ENCODE data around the gene PMPCA. TPM values are rescaled to one million over a fixed set of nuclear protein-coding genes. Genes with fewer than 3 reads are reported as not detected.
A peak's percentile ranks its signal among the peaks of the same experiment; 100 is the strongest.

Gene PMPCA
- total RNA-seq, 2 experiments from 2014 or later, result 107 to 109 TPM

DNA sequence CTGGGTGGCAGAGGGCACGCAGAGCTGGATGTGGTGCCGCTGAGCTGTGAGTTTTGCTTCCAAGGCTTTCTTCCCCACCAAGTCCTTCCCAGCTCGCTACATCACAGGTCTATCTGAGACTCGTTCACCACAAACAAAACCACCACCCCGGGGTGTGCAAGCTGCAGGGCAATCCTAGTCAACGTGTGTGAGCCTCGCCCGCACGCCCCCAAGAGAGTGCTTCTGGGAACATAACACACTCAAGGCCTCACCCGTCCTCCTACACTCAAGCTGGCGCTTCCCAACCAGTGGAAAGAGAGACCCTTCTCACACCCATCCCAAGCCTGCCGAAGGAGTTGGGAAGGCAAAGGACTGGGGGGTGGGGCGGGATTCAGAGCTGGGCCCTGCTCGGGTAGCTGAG lies 21.1 kb upstream of the PMPCA start:
- intact Hi-C loops (cut with DNase I, micrococcal nuclease), result no loop called here
- H3K36me3 ChIP-seq (ENCODE audit: insufficient read depth, low read length), result peaks cover 63% of the 10 kb centered on the region
- peaks cover 64% of the 10 kb centered on the region for H3K36me3 Mint-ChIP-seq (ENCODE audit: low read depth)

DNA sequence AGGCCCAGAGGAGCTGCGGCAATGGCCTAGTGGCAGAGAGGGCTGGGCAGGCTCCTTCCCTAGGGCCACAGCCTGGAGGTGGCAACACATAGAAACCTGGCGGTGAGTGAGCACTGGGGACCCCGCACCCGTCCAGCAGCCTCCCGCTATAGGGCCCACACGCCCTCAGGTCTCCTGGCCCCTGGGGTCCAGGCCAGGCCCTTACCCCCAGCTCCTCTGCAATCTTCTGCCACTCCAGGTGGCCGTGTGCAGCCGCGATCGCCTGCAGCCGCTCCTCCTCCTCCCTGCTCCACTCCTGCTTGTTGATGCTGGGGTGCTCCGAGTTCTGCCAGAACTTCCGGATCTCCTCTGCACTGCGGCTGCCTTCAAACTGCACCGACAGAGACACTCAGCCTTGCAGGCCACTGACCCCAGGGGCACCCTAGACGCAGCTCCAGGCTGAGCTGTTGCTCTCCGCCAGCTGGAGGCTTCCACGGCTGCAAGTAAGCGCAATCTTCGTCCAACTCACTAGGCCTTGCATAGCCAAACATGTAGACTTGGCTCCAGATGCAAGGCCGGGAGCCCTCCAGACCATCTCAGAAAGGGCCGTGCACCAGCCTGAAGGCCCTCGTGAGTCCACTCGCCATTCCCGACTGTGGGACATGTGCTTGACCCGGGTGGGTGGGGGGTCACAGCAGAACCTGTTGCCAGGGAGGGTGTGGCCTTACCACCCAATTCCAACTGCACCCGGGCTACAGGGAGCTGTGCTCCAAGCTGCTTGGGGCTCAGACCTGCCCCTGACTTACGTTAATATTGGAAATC lies 18.5 kb upstream of the PMPCA start:
- TF ChIP-seq CTCF (IDR thresholded peaks at IDR 0.05), result no peak
- no peaks in the 10 kb centered on the region for H3K27me3 ChIP-seq (ENCODE audit: control insufficient read depth in 1 of 2, insufficient read depth in 2 of 2, low read length in 2 of 2)
- no peaks in the 10 kb centered on the region for H3K9me3 Mint-ChIP-seq
- H3K36me3 Mint-ChIP-seq (ENCODE audit: low read depth), result peaks cover 58% of the 10 kb centered on the region
- ATAC-seq (ENCODE audit: poor library complexity), result no peak
- peaks cover 86% of the 10 kb centered on the region for H3K36me3 ChIP-seq (ENCODE audit: insufficient read depth, low read length)
- no peak for DNase-seq
- intact Hi-C loops (cut with DNase I, micrococcal nuclease), result no loop called here
- H3K4me3 ChIP-seq (ENCODE audit: low read length), result no peak overlapping the region
- CTCF ChIA-PET, result no interaction called here
- H3K27ac ChIP-seq (ENCODE audit: low read depth in 1 of 2, low read length in 2 of 2), result no peak overlapping the region
- peak overlapping the region; percentile 5 for H3K4me3 Mint-ChIP-seq
- POLR2A ChIA-PET, result no interaction called here
- no peaks in the 10 kb centered on the region for H3K9me3 ChIP-seq (ENCODE audit: control insufficient read depth in 1 of 2, insufficient read depth in 1 of 2, low read length in 2 of 2)
- no peaks in the 10 kb centered on the region for H3K4me1 ChIP-seq (ENCODE audit: insufficient read depth, low read length)
- H3K27me3 Mint-ChIP-seq, result no peaks in the 10 kb centered on the region
- H3K4me1 Mint-ChIP-seq (ENCODE audit: low read depth), result no peaks in the 10 kb centered on the region
- no peak overlapping the region for H3K27ac Mint-ChIP-seq

More for the DNA sequence above, 21.1 kb upstream of the PMPCA start:
- Histone ChIP-seq H3K4me3 (ENCODE audit: low read length) (no peak overlapping the region), H3K9me3 (ENCODE audit: control insufficient read depth in 1 of 2, insufficient read depth in 1 of 2, low read length in 2 of 2) (no peaks in the 10 kb centered on the region), H3K4me1 (ENCODE audit: insufficient read depth, low read length) (peaks cover 16% of the 10 kb centered on the region), H3K27ac (ENCODE audit: low read depth in 1 of 2, low read length in 2 of 2) (no peak overlapping the region), H3K27me3 (ENCODE audit: control insufficient read depth in 1 of 2, insufficient read depth in 2 of 2, low read length in 2 of 2) (no peaks in the 10 kb centered on the region)
- ATAC-seq (ENCODE audit: poor library complexity) (no peak), DNase-seq (no peak)
- ChIA-PET POLR2A (no interaction called here), CTCF (interaction anchor here (0.7 kb wide), 1 partner anchor 11 kb away, joined by 3 read pairs; no protein-coding TSS in a partner anchor)
- no peaks in the 10 kb centered on the region for H3K27me3 Mint-ChIP-seq
- no peak for TF ChIP-seq CTCF (IDR thresholded peaks at IDR 0.05)
- no peak overlapping the region for H3K4me3 Mint-ChIP-seq
- no peak overlapping the region for H3K27ac Mint-ChIP-seq
- peaks cover 18% of the 10 kb centered on the region for H3K4me1 Mint-ChIP-seq (ENCODE audit: low read depth)
- no peaks in the 10 kb centered on the region for H3K9me3 Mint-ChIP-seq

GRCh38 chr9:136392538-136393449 lies 17.7 kb upstream of the PMPCA start:
- Histone ChIP-seq H3K27me3 (ENCODE audit: control insufficient read depth in 1 of 2, insufficient read depth in 2 of 2, low read length in 2 of 2) (no peaks in the 10 kb centered on the region), H3K27ac (ENCODE audit: low read depth in 1 of 2, low read length in 2 of 2) (no peak overlapping the region), H3K4me3 (ENCODE audit: low read length) (no peak overlapping the region), H3K4me1 (ENCODE audit: insufficient read depth, low read length) (no peaks in the 10 kb centered on the region), H3K36me3 (ENCODE audit: insufficient read depth, low read length) (peaks cover 83% of the 10 kb centered on the region), H3K9me3 (ENCODE audit: control insufficient read depth in 1 of 2, insufficient read depth in 1 of 2, low read length in 2 of 2) (no peaks in the 10 kb centered on the region)
- Mint-ChIP-seq H3K27ac (no peak overlapping the region), H3K4me1 (ENCODE audit: low read depth) (no peaks in the 10 kb centered on the region), H3K27me3 (no peaks in the 10 kb centered on the region), H3K4me3 (no peak overlapping the region), H3K9me3 (no peaks in the 10 kb centered on the region), H3K36me3 (ENCODE audit: low read depth) (peaks cover 54% of the 10 kb centered on the region)
- intact Hi-C loops (cut with DNase I, micrococcal nuclease), result no loop called here
- DNase-seq (no peak), ATAC-seq (ENCODE audit: poor library complexity) (no peak)
- ChIA-PET CTCF (no interaction called here), POLR2A (no interaction called here)
- TF ChIP-seq CTCF (IDR thresholded peaks at IDR 0.05), result no peak
